SU-DHL-6 (cell line): Measurements from ENCODE around the gene PTPRG.

ENCODE experiments used
- EZH2phosphoT487 ChIP-seq: fragments of 200-600 bp; sonication (generic), shearing (Covaris generic); conservative IDR thresholded peaks from 2 replicates; pipeline ENCODE4 v1.6.1; 2018; ENCODE audit warnings: mild to moderate bottlenecking, antibody characterized with exemption, low read length, moderate library complexity, mixed read lengths
- TF ChIP-seq, protein P1 (sequence below): fragments of 200-600 bp; sonication (generic); IDR thresholded peaks from one replicate; pipeline ENCODE4 v1.5.1; 2017; ENCODE audit warnings: antibody characterized with exemption, mild to moderate bottlenecking, low read length, moderate library complexity; ENCODE audit not compliant: insufficient read depth, poor library complexity, severe bottlenecking

DNA sequence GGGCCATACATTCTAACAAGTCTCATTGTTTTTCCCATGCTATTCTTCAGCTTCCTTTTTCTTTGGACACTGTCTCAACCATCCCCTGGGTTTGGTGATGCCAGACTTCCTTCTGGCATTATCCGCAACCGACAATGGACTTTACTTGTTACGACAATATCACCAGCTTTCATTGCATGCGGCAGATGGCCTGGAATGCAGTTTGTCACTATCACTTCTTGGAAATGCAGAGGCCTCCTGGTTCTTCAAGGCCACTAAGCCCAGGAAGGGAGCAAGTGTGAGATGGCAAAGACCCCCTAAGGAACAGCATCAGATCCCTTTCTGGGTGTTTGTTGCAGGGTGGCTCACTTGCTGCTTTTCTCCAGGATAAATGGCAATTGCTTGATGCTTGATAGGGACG, 128.6 kb downstream of the PTPRG start:
- TF ChIP-seq, protein P1, sequence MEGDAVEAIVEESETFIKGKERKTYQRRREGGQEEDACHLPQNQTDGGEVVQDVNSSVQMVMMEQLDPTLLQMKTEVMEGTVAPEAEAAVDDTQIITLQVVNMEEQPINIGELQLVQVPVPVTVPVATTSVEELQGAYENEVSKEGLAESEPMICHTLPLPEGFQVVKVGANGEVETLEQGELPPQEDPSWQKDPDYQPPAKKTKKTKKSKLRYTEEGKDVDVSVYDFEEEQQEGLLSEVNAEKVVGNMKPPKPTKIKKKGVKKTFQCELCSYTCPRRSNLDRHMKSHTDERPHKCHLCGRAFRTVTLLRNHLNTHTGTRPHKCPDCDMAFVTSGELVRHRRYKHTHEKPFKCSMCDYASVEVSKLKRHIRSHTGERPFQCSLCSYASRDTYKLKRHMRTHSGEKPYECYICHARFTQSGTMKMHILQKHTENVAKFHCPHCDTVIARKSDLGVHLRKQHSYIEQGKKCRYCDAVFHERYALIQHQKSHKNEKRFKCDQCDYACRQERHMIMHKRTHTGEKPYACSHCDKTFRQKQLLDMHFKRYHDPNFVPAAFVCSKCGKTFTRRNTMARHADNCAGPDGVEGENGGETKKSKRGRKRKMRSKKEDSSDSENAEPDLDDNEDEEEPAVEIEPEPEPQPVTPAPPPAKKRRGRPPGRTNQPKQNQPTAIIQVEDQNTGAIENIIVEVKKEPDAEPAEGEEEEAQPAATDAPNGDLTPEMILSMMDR, result no peak
- no peak for TF ChIP-seq EZH2phosphoT487
